OCI-LY3 (cell line): ENCODE data around the gene CTRL.
"Not testable (repeated sequence)": the region's sequence is repeated elsewhere in the genome, so short reads cannot be mapped to it uniquely, and the experiment has no call there.

Experiments
- H2AFZ ChIP-seq: fragments of 200-600, 300-600 bp; shearing (Covaris generic); 2 replicates; pipeline ENCODE4 v1.6.0; 2014; ENCODE audit warnings: antibody characterized with exemption, low read depth, low read length
- H3K27ac ChIP-seq: fragments of 200-600, 300-600 bp; sonication (generic); 2 replicates; pipeline ENCODE4 v1.5.1; 2014; ENCODE audit warnings: mild to moderate bottlenecking, low read length, moderate library complexity, mixed read lengths
- H3K27me3 ChIP-seq: fragments of 200-600, 300-600 bp; sonication (generic); 2 replicates; pipeline ENCODE4 v1.6.1; 2014; ENCODE audit warnings: low read depth, low read length, mixed read lengths
- H3K36me3 ChIP-seq: fragments of 200-600, 300-600 bp; sonication (generic); replicated peaks from 2 replicates; pipeline ENCODE3; 2014; ENCODE audit warnings: low read depth, low read length, mixed read lengths
- H3K4me1 ChIP-seq: fragments of 300-600, 200-600 bp; sonication (generic); 2 replicates; pipeline ENCODE4 v1.6.1; 2014; ENCODE audit warnings: low read length, mixed read lengths
- H3K4me2 ChIP-seq: fragments of 200-600, 300-600 bp; sonication (generic); 2 replicates; pipeline ENCODE4 v1.6.1; 2014; ENCODE audit warnings: low read length, mixed read lengths
- H3K4me3 ChIP-seq: fragments of 300-600, 200-600 bp; sonication (generic); 2 replicates; pipeline ENCODE4 v1.5.1; 2014; ENCODE audit warnings: antibody characterized with exemption, mild to moderate bottlenecking, low read length, moderate library complexity
- H3K79me2 ChIP-seq: fragments of 300-600, 200-600 bp; shearing (Covaris generic); 2 replicates; pipeline ENCODE4 v1.6.1; 2014; ENCODE audit warnings: mild to moderate bottlenecking, low read length, mixed read lengths
- H3K9ac ChIP-seq: fragments of 300-600, 200-600 bp; shearing (Covaris generic); 2 replicates; pipeline ENCODE4 v1.6.0; 2014; ENCODE audit warnings: mild to moderate bottlenecking, low read length, moderate library complexity
- H3K9me3 ChIP-seq: fragments of 200-600, 300-600 bp; shearing (Covaris generic); 2 replicates; pipeline ENCODE4 v1.6.1; 2014; ENCODE audit warnings: low read length, mixed read lengths; ENCODE audit not compliant: insufficient read depth
- H4K20me1 ChIP-seq: fragments of 200-600, 300-600 bp; sonication (generic); 2 replicates; pipeline ENCODE4 v1.6.1; 2016; ENCODE audit warnings: low read length, mixed read lengths; ENCODE audit not compliant: insufficient read depth
- CTCF ChIP-seq: fragments of 200-600, 300-600 bp; sonication (generic); IDR thresholded peaks from 2 replicates; pipeline ENCODE4 v1.5.1; 2014; ENCODE audit warnings: antibody characterized with exemption, low read length, low read depth
- EZH2phosphoT487 ChIP-seq: fragments of 200-600 bp; shearing (Covaris generic); IDR thresholded peaks from 2 replicates; pipeline ENCODE4 v1.6.1; 2018; ENCODE audit warnings: antibody characterized with exemption, mixed run types, low read depth

The CTRL gene

GRCh38 chr16:67977005-67977404 is 45.3 kb upstream of the CTRL start:
- Histone ChIP-seq H3K79me2 (no peaks in the 10 kb centered on the region), H3K4me1 (peaks cover 7% of the 10 kb centered on the region), H3K27ac (no peak overlapping the region), H3K36me3 (no peaks in the 10 kb centered on the region), H3K27me3 (no peaks in the 10 kb centered on the region), H2AFZ (no peak overlapping the region), H3K9ac (no peak overlapping the region), H3K9me3 (no peaks in the 10 kb centered on the region), H3K4me2 (no peak overlapping the region), H4K20me1 (no peaks in the 10 kb centered on the region), H3K4me3 (no peak overlapping the region)
- no peak for TF ChIP-seq EZH2phosphoT487
- TF ChIP-seq CTCF = no peak

GRCh38 chr16:67976205-67976604 is 44.5 kb upstream of the CTRL start:
- Histone ChIP-seq H3K4me1 (peaks cover 7% of the 10 kb centered on the region), H3K27ac (no peak overlapping the region), H3K4me2 (no peak overlapping the region), H3K4me3 (no peak overlapping the region), H3K27me3 (no peaks in the 10 kb centered on the region), H4K20me1 (no peaks in the 10 kb centered on the region), H3K36me3 (no peaks in the 10 kb centered on the region), H3K79me2 (no peaks in the 10 kb centered on the region), H3K9me3 (no peaks in the 10 kb centered on the region), H2AFZ (no peak overlapping the region), H3K9ac (no peak overlapping the region)
- TF ChIP-seq EZH2phosphoT487 (no peak), CTCF (no peak)

GRCh38 chr16:67975321-67976105 is 43.9 kb upstream of the CTRL start:
- peak overlapping the region; percentile 19; the same call in 1 of the 2 replicates for H3K4me2 ChIP-seq
- no peak overlapping the region for H3K27ac ChIP-seq
- no peaks in the 10 kb centered on the region for H4K20me1 ChIP-seq
- no peaks in the 10 kb centered on the region for H3K36me3 ChIP-seq
- no peaks in the 10 kb centered on the region for H3K27me3 ChIP-seq
- H3K9ac ChIP-seq = no peak overlapping the region
- H3K9me3 ChIP-seq = no peaks in the 10 kb centered on the region
- H3K4me1 ChIP-seq = peaks cover 7% of the 10 kb centered on the region
- no peaks in the 10 kb centered on the region for H3K79me2 ChIP-seq
- TF ChIP-seq EZH2phosphoT487 = no peak
- no peak for TF ChIP-seq CTCF
- no peak overlapping the region for H2AFZ ChIP-seq
- no peak overlapping the region for H3K4me3 ChIP-seq

- H4K20me1 ChIP-seq, H3K79me2 ChIP-seq, H2AFZ ChIP-seq, H3K27me3 ChIP-seq, H3K4me2 ChIP-seq, H3K4me1 ChIP-seq, H3K9ac ChIP-seq, H3K27ac ChIP-seq, H3K4me3 ChIP-seq, H3K36me3 ChIP-seq, H3K9me3 ChIP-seq: not testable (repeated sequence)
Measured at GRCh38 chr16:67972285-67972684, 40.6 kb upstream of the CTRL start.
